HUDEP-2 (cell line): Measurements from ENCODE around the gene FGF9.
A peak's percentile ranks its signal among the peaks of the same experiment; 100 is the strongest.

Source experiments
- DNase-seq, 76 experiments: peaks; one replicate each; lab custom pipeline; 2025; ENCODE audit not compliant: unreplicated experiment in 76 of 76; lab: John Stamatoyannopoulos, UW

The FGF9 gene

GRCh38 chr13:21673789-21674489 lies 3.1 kb downstream of the FGF9 start:
- peak in 33 of 76 experiments; percentile 6 to 73 (median 42) for DNase-seq

- peak in 6 of 76 experiments; percentile 10 to 35 (median 22) for DNase-seq
Observed at GRCh38 chr13:21674490-21675009, 3.7 kb downstream of the FGF9 start.

DNA sequence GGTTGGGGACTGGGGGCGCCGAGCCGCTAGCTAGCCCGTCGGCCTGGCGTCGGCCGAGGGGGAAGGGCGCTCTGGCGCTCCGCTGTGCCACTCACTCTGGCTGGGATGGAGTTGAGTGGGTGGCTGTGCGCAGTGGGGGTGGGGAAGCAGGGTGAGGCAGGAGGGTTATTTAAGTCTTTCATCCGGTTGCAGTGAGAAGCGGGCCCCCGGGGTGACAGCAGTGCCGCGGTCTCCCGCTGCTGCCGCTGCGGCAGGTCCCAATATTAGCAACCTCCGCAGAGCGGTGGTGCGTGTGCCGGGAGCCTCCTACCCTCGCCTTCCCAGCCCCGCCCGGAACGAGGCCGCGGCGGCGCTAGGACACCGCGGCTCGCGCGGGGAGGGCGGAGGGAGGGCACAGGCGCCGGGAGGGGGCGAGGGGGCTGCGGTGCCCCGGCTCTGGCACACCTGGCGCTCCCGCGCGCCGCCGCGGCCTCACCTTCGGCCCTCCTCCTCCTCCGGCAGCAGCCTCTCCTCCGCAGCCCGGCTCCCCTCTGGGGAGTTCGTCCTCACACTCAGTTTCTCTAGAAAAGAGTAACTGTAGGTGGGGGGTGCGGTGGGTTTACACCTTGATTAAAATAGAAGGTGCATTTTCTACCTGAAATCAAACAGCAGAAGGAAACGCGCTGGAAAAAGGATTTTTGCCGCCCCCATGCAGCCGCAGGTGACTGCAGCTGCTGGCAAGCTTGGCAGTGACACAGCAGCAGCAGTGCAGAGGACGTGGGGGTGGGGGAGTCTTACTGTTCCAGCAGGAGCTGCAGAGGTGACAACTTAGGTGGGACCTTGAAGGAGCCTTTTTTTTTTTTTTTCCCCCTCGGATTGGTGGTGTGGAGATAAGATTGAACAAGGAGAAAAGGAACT lies 4.5 kb downstream of the FGF9 start:
- peak in 22 of 76 experiments; percentile 5 to 64 (median 22) for DNase-seq

DNA sequence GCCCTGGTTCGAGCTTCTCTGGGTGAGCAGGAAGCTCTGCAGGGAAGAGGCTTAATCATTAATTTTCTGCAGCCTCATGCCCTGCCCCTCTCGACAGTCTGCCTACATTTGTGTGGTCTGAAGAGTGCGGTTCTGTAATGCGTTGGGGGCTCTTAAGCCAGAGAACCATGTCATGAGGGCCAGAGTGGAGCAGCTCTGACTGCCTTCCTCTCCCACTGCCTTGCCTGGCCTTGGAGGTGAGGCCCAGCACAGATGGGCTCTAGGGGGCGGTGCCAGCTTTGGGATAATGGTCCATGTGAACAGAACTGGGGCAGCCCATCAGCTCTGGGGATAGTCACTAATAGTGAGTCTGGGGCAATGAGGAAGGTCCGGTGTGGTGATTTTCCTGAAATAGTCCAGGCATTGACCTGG lies 5.7 kb downstream of the FGF9 start:
- peak in 40 of 76 experiments; percentile 3 to 55 (median 22) for DNase-seq

- no peak for DNase-seq
Observed at GRCh38 chr13:21677075-21677623, 6.3 kb downstream of the FGF9 start.

DNA sequence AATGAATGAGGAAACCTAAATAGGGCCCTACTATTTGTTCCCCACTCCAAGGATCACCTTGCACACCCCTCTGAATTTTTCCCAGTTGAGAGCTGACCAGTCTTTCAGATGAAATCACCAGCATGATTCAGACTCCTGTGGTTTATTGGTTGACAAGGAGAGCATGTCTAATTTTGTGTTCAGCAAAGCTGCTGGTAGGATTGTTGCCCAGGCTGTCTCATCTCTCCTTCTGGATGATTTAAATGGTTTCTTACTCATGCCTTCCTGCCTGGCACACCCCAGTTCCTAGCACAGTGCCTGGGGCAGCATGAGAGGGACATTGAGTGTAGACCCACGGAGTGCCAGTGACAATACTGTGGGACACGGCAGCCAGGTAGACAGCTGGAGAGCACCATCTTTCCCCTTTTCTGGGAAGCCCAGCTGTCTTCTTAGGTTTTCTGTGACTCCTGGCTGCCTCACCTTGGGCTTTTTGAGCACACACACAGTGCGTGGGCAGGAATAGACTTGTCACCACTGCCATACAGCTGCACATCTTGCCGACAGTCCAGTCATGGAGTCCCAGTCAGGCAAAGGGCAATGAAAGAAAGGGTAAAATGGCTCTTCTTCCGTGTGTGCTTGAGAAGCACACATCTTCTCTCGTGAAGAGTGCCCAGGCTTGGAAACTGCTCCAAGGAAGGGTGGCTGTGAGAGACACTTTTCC lies 12.3 kb downstream of the FGF9 start:
- no peak for DNase-seq

GRCh38 chr13:21684576-21684975 lies 13.7 kb downstream of the FGF9 start:
- no peak for DNase-seq

DNA sequence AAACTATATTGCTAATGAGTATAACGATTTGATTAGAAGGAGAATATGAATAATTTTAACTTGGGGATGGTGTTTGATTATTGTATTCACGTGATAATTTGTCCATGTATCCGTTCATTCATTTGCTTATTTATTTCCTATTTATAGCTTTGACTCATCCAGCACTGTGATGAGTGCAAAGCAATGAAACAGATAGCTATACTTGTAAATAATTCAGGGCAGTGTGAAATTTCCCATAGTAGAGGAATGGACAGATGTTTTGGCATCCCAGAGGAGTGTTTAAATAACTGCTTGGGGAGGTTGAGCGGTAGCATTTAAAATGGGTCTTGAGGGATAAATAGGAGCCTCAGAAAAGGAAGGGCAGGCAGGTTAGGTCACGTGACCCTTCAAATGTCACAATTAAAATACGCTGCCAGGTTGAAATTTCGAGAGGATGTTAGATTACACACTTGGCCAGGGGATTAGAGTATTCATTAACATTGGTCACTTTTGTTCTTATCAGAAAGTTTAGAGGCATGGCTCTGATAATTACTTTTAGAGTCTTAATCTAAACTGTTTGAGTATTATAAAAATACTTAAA lies 14.7 kb downstream of the FGF9 start:
- DNase-seq: no peak

DNA sequence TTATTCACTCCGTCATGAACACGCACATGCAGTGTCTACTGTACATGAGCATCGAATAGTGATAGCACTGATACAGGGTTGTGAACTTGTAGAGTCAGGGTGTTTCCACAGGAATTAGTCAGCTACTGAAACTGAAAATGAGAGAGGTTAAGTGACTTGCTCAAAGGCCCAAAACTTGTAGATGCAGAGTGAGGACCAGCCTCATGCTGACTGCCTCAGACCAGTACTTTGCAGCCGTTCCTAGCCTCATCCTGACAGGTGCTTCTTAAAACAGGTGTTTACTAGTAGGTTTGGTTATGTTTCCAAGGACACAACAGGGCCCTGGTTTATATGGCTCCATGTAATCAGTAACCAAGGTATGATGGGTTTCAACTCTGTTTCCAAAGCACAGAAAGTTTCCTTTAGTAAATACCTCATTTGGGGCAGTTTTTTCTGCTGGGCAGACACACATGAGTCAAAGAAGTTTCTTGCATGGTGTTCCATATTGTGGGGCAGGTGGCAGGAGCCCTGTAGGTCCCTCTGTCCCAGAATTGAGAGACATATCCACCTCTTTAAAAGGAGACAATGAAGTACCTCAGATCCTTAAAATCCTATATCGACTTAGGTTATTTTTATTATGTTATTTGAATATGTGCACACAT lies 16.0 kb downstream of the FGF9 start:
- DNase-seq: no peak

GRCh38 chr13:21688056-21688455 lies 17.2 kb downstream of the FGF9 start:
- DNase-seq: no peak

GRCh38 chr13:21689097-21689496 lies 18.2 kb downstream of the FGF9 start:
- DNase-seq: no peak

DNA sequence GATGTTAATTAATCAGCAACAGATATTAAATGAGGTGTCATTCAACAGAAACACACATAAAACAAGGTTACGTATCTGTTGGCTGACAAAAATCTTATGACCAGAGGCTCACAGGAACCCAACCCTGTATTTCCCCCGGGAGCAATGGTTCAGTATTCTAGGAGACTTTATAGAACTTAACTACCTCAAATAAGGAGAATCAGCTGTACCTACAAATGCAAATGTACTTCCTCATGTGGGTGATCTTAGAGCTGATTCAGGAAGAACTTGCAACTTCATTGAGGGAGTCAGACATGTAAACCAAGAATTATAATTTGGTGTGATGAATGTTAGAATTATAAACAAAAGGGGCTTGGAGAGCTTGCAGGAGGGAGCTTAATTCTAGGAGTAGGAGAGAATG lies 20.1 kb downstream of the FGF9 start:
- DNase-seq: no peak

- DNase-seq: no peak
Observed at GRCh38 chr13:21691500-21691899, 20.6 kb downstream of the FGF9 start.

DNA sequence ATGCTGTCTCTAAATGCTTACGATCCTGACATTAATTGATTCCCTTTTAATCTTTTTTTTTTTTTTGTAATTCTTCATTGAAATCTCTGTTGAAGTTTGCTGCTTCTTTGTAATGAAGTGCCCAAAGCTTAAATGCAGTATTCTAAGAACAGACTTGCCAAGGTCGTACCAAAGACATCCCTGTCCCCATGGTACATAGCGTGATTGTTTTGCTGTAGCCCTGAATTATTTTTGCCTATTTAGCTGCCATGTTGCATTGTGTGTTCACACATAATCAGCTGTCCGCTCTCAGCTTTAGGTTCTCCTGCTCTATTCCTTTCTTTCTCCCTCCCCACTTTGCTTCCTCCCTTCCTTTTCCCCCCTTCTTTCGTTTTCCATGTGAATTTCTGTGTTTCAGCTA lies 21.1 kb downstream of the FGF9 start:
- DNase-seq: no peak

- DNase-seq: no peak
Observed at GRCh38 chr13:21694831-21695230, 24.0 kb downstream of the FGF9 start.

DNA sequence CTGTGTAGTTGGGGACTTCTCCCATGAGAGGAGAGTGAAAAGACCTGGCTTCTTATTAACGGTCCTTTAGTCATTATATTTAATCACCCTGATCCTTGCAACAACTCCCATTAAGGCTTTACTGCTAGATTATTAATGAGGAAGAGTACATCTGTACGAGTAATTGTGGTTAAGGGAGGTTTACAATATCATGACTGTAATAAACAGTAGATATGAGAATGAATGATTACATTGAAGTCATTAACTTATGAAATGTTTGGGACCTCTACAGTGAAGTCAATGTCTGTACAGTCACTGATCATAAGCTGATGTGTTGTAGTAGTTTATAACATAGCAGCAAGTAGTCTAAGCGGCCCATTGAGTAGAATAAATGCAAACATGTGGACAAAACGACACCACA lies 24.7 kb downstream of the FGF9 start:
- DNase-seq: no peak

- DNase-seq: no peak
Observed at GRCh38 chr13:21696865-21697448, 26.1 kb downstream of the FGF9 start.

DNA sequence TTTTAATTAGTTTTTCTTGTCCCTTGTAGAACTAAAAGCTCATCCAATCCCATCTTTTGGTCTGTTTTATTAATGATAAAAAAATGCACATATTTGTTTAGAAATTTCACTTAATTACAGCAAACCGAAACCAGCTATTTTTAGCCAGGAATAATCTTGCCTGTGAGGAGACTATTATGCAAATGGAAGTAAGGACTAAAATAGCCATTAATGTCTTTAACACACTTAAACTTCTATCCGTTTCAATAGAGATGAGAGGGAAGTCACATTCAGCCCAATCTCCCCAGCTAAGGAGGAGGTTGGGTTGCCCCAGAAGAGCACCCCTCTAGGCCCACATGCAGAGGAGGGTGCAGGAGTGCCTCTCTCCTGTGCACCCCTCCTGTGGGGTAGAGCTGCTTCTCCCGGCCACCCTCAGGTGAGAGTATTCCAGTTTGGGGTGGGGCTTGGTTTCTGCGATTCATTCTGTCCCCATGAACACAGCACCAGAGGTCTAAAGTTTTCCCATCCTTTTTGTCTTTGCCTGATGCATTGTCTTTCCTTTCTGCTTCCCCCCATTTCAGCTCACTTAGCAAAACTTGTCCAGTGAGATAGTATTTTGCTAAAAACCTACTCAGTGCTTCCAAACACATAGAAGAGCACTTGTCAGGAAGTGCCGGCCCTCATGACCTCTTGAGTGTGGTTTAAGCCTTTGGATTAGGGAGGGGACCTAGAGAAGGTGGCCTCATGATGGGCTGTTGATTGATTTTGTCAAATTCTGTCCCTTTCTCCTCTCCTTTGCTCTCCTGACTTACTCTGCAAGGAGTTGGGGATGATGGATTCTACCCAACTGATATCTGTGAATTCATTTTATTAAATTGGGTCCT lies 28.2 kb downstream of the FGF9 start:
- no peak for DNase-seq

GRCh38 chr13:21701460-21701859 lies 30.6 kb downstream of the FGF9 start:
- DNase-seq: no peak
